CD4-positive, alpha-beta T cell treated with Interleukin-21 for 1 hour (primary cell): ENCODE measurements around the gene BTG2.

Source experiments
- DNase-seq: peaks from one replicate; pipeline ENCODE4 v3.0.0-alpha.2; 2020

The BTG2 gene

DNA sequence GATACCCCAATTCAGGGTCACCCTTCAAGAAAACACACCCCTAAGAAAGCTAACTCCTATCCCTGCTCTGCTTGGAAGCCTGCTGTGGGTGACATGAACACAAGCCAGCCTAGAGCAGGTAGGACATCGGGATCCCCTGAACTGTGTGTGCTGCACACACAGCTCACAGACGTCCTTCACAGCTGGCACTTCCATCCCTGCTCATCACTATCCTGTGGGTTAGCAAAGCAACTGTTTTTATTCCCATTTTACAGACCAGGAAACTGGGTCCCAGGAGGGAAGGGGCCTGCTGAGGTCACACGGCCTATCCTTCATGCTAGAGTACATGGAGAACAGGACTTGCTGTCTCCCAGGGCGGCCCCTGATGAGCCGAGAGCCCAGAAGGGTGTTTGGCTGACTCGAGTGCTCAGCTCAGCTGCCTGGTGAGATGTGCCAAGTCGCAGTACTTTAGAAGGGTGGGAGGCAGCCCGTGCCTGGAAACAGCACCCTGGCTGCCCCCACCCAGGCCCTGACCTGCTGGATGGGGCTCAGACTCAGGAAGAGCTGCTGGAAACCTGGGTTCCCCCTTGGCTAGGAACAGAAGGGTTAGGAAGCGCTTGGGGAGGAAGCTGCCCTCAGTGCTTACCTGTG, 28.3 kb upstream of the BTG2 start:
- no peak for DNase-seq

DNA sequence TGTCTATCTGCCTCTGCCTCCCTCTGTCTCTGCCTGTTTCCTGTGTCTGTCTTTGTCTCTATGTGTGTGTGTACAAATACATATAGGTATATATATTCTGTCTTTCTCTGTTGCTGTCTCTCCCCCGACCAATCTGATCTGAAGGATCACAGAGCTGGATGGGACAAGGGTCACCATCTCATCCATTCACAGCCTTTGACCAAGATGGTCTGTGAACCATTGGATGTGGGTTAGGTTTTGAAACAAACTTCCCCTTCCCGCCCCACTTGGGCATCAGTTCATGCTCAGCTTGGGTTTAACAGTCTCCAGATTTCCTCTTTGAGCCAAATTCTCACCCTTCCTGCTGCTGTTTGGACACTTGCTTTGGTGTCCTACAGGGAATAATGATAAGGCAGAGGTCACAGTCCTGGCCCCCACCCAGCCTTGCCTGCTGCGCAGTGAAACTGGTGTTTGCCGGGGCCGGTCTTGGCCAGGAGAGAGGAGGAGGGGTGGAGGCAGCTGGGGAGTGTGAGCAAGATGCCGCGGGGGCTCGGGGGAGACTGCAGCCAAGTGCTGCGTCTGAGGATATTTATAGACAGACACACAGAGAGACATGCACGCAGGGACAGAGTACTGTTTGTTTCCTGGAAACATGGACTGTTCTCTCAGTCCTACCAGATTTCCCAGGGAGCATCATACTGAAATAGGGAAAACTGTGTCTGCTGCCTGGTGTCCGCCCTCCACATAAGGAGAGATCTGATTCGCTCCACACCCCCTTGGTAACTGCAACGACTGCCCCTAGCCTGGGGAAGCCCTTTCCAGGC, 27.0 kb upstream of the BTG2 start:
- peak; percentile 44 for DNase-seq

DNA sequence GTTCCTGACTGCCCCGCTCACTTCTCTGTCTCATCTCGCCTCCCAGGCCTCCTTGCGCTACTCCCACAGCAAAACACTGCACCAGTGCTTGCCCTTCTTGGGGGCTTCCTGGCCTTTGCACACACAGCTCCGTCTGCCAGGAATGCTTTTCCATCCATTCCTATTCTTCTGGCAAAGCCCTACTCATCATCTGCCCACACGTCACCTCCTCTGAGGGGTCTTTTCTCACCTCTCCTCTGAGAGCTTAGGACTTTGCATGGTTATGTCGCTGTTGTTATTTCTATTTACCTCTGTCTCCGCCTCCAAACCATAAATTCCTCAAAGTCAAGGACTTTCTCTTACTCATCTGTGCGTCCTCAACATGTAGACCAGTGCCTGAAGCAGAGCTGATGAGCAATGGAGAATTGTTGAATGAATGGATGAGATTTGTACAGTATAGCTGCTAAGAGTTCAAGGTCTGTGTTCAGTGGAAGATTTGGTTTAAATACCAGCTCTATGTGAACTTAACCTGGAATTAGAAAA, 26.4 kb upstream of the BTG2 start:
- DNase-seq = no peak

DNA sequence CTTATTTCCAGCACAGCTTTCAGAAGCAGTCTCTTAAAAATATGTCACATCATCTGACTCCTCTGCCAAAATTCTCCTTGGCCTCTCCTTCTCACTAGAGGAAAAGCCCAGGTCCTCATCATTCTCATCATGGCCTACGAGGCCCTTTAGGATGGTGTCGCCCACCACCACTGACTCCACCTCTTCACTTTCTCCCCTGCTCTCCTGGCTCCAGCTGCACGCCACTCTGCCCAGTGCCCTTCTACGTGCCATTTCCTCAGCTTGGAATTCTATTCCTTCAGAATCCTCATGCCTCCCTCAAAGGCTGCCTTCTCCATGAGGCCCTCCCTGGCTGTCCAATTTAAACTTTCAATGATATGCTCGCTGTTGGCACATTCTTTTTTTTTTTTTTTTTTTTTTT, 25.3 kb upstream of the BTG2 start:
- no peak for DNase-seq

DNA sequence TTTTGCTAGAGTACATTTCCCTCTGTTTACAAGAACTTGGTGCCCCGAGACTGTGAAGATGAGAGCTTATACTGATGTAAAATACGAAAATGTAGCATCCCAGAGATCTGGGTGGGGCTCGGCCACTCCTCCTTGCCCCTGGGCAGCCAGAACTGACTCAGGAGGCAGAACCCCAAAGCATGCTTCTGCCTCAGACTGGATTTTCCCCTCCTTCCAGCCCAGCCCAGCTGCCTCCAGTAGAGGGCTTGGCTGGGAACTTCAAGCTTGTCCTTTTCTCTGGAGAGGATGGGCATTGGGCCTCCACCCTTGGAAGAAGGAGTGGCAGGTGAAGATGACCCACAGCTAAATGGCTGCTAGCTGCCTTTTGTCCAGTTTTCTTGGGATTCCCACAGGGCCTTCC, 24.3 kb upstream of the BTG2 start:
- no peak for DNase-seq

DNA sequence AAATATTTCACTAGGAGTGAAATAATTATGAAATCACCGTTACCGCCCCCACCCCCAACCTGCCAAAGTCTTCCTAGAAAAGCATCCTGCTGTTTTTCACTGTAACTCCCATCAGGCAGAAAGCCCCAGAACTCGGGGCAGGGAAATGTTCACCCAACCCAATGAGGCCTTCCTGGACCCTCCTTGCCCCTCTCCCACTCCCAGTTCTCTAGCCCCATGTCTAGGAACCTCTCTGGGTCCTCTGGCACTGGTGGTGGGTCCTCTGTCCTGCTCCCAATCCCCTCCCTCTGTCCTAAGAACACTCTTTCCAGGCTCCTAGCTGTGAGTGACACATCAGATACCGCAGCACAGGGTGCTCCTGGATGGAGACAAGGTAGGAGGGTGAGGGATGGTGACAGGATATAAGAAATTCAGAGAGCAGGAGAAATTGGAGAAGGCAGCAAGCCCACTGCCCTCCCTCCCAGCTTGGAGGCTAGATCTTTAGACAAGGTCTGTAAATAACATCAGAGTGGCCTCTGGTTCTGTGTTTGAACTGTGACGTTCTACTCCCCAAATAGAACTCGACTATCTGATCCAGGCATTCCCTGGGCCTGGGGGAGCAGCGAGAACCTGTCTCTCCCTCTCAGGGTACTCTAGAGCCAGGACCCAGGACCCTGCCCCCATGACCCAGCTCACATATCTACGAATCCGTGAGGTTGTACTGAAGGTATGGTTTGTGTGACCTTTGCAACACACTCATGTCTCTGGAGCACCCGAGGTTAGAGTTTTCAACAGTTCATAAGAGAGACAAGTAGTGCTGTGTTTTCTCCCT, 23.3 kb upstream of the BTG2 start:
- no peak for DNase-seq

DNA sequence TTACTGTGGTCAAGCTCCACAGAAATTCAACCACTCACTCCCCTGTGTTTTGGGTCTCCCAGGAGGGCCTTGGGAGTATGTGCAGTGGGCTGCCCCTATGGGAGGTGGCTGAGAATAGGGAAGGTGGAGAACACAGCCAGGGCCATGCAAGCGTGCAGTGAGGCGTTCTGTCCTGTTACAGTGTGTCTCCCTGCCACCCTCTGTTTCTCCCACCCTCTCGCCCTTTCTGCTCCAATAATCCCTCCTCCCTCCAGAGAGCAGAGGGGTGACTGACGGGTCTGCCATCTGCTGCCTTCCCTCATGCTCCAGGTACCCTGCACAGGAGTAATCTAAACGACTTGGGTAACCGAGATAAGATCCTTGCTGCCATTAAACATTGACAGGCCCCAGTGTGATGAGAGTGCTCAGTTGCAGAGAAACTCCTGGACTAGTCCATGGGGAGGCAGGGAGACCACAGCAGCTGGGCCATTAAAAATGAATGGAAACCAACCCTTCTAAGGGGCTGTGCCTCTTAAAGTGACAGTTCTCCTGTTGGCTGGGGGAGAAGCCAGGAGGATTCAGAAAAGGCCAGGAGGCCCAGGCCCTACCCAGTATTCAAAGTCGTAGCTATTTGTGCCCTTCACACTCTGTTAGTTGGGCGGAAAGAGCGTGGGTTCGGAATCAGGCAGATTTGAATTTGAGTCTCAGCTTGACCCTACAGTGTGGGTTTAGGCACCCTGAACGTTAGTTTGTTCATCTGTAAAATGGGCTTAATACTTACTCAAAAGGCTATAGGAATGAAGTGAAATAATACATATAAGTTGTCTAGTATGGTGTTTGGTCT, 22.4 kb upstream of the BTG2 start:
- no peak for DNase-seq

DNA sequence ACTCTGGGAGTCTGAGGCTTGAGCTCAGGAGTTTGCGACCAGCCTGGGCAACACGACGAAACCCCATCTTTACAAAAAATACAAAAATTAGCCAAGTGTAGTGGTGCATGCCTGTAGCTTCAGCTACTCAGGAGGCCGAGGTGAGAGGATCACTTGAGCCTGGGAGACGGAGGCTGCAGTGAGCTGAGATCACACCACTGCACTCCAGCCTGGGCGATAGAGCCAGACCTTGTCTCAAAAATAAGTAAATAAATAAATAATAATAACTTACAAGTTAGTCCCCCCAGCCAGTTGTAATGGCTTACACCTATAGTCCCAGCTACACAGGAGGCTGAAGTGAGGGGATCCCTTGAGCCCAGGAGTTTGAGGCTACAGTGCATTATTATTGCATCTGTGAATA, 21.7 kb upstream of the BTG2 start:
- no peak for DNase-seq

DNA sequence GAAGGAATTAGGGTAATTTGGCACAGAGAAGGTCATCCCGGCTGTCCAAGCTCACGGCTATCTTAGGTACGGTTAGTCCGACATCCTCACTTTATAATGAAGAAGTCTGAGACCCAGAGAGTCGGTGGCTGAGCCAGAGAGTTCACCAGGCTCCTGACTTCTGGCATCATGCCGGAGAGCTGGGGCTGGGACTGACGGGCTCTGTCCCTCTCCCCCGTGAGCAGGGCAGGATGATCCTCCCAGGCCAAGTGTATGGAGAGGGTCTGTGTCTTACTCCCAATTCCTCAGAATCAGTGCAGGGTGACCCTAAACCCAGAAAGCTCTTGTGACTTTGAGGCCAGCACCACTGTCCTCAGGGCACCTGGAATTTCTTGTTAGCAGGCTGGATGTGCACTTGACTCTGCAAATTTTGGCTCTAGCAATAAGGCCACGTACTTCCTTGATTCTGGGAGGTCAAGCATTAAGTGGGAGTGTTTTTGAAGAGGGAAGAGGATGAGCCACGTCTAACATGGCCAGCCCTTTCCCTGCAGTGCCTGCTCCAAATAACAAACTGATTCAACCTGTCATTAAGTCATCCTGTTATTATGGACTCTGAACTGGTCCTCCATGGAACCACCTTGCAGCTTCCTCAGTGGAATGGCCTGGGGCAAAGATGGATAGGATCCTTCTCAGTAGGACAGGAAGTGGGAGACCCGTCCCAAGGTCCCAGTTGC, 20.8 kb upstream of the BTG2 start:
- no peak for DNase-seq

DNA sequence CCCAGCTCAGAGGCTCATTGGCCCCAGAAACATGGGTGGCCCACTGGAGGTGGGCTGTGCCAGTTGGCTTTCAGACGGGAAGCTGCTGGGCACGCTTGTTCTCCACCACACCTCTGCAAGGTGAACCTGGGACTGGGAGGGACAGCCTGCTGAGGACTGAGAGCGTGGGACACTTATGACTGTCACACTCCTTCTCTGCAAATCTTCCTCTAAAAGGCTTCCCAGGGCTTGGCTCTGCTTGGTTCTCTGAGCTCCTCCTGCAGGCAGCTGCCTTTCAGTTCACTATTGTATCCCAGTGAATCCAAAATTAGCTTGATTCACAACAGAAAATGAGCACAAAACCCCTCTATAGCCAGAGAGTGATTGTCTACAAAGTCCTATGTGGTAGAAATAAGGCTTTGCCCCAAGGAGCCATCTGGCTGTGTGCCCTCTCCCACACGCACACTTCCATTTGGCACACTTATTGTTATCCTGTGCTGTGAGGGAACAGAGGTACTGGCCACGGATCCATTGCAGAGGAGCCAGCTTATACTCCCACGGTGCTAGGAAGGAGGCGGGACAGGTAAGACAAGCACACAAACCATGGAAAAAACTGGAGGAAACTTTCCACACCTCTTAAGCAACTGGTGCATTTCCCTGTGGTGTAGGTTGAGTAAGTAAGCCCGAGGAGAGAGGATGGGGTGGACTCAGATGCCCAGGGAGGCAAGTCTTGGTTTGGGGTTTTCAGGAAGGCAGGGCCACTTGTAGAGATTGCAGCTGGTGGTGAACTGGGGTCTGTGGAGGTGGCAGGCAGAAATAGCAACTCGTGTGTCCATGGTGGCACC, 18.9 kb upstream of the BTG2 start:
- no peak for DNase-seq

DNA sequence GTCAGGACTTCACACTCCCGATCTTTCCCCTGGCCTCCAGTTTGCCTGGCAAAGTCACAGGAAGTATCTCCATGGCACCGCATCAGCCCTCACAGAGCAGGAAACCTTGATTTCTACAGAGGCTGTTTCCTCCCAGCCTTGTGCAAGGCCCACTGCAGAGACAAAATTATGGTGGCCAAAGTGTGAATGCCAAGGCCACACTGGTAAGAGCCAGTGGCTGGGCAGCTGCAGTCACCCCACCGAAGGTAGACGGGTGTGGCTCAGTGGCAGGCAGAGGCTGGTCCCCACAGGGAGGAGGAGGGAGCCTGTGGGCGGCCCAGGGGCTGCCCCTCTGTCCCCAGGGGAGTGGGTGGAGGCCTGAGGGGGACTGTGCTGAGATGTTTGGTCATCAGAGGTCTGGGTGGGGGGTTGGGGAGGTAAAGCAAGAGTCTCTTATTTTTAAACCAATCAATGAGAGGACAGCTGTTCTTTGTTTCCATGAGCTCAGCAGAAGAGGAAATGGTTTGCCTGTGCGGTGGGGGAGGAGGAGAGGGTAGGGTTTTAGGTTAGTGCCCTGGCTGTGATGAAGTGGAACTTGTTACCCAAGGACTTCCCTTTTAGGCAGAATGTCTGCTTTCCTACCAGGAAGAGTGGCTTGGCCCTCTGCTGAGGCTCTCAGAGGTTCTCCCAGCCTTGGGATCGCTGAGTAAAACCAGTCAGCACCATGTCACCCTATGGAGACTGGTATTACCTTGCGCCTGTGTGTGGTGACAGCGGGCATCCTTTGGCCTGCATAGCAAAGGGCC, 18.0 kb upstream of the BTG2 start:
- peak; percentile 91 for DNase-seq

DNA sequence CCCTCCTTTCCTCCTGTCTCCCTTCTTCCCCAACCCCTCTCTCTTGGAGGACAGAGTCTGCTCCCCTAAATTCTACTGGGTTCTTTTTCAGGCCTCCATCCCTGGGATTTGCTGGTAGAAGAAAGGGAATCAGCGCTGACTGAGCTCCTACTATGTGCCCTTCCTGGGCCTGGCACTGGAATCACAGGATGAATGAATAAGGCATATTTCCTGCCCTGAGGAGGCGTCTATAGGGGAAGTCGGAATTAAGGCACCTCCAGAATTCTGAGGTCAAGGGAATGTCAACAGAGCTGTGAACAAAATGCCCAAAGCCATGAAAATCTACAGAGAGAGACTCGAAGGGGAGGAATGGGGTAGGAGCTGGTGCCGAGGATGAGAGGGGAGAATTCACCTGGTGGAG, 17.4 kb upstream of the BTG2 start:
- no peak for DNase-seq

DNA sequence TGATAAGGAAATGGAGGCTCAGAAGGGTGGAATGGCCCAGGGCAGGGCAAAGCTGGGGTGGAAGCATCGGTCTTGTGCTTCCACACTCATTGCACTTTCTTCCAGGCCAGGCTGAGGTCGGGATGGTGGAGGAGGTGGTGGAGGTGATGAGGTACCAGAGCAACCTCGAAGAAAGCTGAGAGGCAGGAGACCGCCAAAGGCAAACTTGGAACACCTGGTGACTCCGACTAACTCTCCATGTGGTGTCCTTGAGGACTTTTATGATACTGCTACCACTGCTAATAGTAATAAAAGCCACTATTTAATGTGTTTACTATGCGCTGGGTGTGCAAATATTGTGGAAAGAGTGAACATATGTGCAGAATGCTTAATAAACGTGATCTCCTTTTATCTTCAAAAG, 16.9 kb upstream of the BTG2 start:
- no peak for DNase-seq

DNA sequence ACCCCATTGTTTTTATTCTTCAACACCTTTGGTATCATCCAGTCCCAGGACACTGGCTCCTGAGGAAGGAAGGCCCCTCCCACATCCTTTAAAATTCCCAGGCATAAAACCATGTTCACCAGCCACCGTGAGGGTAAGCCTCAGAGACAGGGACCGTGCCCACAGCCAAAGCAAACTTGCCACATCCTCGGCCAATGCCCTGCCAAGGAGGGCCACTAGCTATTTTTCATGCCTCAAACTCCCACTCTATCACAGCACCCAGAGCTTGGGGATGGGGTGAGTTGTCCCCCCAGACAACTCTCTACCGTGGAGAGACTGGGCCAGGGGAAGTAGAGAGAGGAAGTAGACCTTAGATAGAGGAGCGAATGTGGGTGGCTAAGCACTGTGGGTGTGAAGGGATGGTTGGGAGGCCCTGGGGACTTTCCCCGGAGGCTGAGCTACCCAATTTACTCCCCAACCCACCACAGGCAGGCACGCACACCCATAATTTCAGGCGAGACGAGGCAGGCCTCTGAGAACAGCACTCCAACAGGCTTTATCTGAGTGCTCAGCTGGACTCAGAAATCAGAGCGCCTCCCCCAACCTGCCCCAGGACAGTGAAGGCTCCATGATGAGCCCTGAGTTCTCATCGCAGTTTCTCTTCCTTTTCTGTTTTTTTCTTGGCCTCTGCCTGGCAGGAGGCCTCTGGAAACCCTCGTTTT, 15.9 kb upstream of the BTG2 start:
- peak; percentile 96 for DNase-seq

DNA sequence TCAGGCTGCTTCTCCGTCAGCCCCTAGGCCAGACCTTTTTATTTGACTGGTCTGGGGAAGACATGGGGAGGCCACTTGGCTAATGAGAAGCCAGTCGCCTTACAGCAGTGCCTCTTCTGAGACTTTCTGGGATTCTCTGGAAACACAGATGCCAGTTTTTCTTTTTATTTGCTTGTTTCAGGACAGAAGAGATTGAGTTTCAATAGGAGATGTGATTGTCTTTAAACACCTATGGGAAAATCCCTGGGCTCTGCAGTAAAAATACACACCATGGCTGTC, 15.4 kb upstream of the BTG2 start:
- no peak for DNase-seq

DNA sequence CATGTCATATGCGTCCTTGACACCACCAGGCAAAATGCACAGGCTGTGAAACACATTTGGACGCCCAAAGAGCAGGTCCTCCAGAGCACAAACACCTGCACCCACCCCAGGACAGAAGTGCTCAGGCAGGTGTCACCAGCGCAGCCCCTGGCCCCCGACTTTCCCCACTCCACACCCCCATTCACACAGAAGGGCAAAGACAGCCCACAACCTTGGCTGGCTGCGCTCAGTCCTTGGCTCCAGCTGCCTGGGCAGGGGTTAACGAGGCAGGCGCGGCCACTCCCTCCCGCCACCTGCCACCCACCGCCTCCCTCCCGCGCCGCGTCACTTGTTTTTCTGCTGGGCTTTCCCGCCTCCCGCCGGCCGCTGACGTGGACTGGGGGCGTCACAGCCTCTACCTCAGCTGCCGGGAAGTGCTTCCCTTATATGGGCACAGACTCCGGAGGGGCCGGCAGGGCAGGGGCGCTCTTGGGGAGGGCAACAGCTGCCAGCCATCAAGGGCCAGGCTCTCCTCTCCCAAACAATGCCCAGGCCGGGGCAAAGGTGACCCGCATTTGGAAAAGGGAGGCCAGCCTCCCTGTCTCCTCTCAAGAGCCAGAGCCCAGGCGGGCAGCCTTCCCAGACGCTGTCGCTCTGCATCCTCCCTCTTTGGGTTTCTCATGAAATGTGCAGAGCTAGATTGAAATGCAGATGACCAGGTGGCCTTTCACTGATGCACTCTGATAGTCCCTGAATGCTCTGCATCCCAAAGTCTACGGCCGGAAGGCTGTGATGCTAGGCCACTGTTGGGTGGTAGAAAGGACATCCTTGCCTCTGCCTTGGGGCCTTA, 14.8 kb upstream of the BTG2 start:
- DNase-seq = peak; percentile 99

DNA sequence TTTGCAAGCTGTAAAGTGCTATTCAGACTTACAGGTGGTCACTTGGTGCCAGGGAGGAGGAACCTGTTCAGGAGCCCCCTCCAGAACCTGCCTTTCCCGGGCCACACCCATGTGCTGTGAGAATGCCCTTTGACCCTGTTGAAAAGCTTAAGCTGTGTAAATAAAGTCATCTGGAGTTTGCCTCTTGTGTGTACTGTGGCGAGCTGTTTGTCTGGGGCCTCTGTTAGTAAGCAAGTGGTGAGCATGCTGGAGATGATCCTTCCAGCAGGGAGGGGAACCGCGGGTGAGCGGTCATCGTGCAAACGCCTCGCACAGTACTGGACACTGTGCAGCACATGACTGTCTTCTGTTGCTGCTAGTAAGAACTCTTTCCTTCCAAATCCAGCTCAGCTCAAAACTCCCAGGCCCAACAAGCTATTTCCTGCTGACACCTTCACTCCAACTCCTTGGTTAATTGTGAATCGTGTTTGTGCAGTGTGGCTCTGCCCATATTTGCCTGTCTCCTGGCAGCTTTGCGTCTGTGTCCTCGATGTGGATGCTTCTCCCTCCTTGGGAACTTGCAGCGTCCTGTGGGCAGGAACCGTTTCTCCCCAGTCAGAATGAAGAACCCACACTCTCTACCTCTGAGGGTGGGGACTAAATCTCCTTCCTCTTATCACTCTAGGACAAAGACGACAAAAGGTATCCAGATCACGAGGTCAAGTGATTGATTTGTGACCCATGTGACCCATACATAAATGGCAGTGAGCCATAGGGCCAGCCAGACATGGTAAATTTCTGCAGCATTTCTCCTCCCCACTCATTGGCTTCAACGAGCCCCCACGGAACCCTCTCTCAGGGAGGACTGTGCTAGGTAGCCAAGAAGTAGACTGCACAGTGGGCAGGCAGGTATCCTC, 13.9 kb upstream of the BTG2 start:
- no peak for DNase-seq

DNA sequence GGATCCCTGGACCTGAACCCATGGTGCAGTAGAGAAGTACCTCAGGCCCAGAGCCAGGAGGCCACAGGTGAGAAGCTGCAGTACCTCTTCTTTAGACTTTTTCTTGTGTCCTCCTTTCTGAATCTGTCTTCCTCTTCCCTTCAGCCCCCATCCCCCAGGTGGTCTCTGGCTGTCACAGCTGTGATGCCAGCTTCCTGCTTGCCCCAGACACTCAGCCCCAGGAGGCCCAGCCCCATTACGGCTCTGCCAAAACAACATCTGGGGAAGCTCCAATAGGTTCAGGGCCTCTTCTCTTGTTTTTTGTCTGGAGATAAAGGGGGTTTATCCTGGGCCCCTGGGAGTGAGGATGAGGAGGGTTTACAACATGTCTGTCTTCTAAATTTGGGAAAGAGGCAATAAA, 9.5 kb upstream of the BTG2 start:
- no peak for DNase-seq
